K562 (cell line): ENCODE measurements around the gene CFAP251. TPM values are rescaled to one million over a fixed set of nuclear protein-coding genes. Genes with fewer than 3 reads are reported as not detected.

Experiments
- BRD4 ChIP-seq: fragments of 200-600 bp; sonication (generic); IDR thresholded peaks from 2 replicates; pipeline ENCODE4 v1.6.1; 2017; ENCODE audit warnings: inconsistent platforms
- CEBPG ChIP-seq, 3 experiments: fragments of 200-800 bp in 1 of 3; sonication (Bioruptor generic) in 1 of 3; sonication (generic) in 1 of 3; formaldehyde crosslinking in 1 of 3; IDR thresholded peaks in 2 of 3; conservative IDR thresholded peaks in 1 of 3; 2 replicates each; pipeline versions ENCODE4 v1.6.1 to v1.8.0; 2016 to 2022; ENCODE audit warnings: missing compliant biosample characterization in 2 of 3, missing genetic modification characterization in 2 of 3, mild to moderate bottlenecking in 1 of 3, missing genetic modification reagents in 1 of 3
- GTF3C2 ChIP-seq: IDR thresholded peaks from 3 replicates; pipeline ENCODE4 v1.6.1; 2011; ENCODE audit warnings: borderline replicate concordance, mild to moderate bottlenecking, moderate library complexity; ENCODE audit not compliant: insufficient read length; ENCODE audit errors: extremely low read depth
- HDAC2 ChIP-seq: fragments of 450-650 bp; IDR thresholded peaks from 2 replicates; pipeline ENCODE4 v1.6.1; 2016; ENCODE audit warnings: mild to moderate bottlenecking
- ILK ChIP-seq: fragments of 450-650 bp; IDR thresholded peaks from 2 replicates; pipeline ENCODE4 v1.6.1; 2016; ENCODE audit warnings: missing genetic modification characterization, low read depth, mild to moderate bottlenecking, missing compliant biosample characterization, moderate library complexity, borderline replicate concordance
- PATZ1 ChIP-seq: fragments of 250-450 bp; sonication (Bioruptor Pico); IDR thresholded peaks from 2 replicates; pipeline ENCODE4 v1.5.0; 2020; ENCODE audit warnings: mild to moderate bottlenecking, borderline replicate concordance
- RBBP5 ChIP-seq: fragments of 200-600 bp; sonication (generic); IDR thresholded peaks from 2 replicates; pipeline ENCODE4 v1.6.1; 2012; ENCODE audit warnings: borderline replicate concordance, mild to moderate bottlenecking, low read length, control low read depth, inconsistent platforms; ENCODE audit not compliant: insufficient read depth, poor library complexity, severe bottlenecking
- TCFL5 ChIP-seq: fragments of 250-450 bp; sonication (Bioruptor Pico); conservative IDR thresholded peaks from 2 replicates; pipeline ENCODE4 v1.6.1; 2021; ENCODE audit warnings: mild to moderate bottlenecking, moderate library complexity, matching md5 sums
- TEAD2 ChIP-seq: fragments of 450-650 bp; IDR thresholded peaks from 2 replicates; pipeline ENCODE4 v1.6.1; 2016; ENCODE audit warnings: missing genetic modification characterization, control low read depth, missing compliant biosample characterization
- ZNF589 ChIP-seq: fragments of 200-800 bp; sonication (Bioruptor generic); IDR thresholded peaks from 2 replicates; pipeline ENCODE4 v1.6.1; 2016; ENCODE audit warnings: low read depth, missing genetic modification characterization, missing compliant biosample characterization
- ZSCAN32 ChIP-seq: fragments of 450-650 bp; formaldehyde crosslinking; IDR thresholded peaks from 2 replicates; pipeline ENCODE4 v1.4.0; 2020; ENCODE audit warnings: mild to moderate bottlenecking, moderate library complexity
- polyA plus RNA-seq, 8 experiments: library from polyadenylated mRNA; depleted of rRNA in 4 of 8; stranded (reverse) in 5 of 8; unstranded in 3 of 8; fragments of >200 nt; fragmentation: Nextera tagmentation in 2 of 8; fragmentation: Illumina TruSeq in 1 of 8; extraction: Ambion mirVana in 2 of 8; extraction: Trizol in 1 of 8; gene quantifications; 2 replicates each; pipeline versions ENCODE4 v1.2.1 to v1.2.3, GENCODE V29; 2011 to 2014; ENCODE audit warnings: inconsistent platforms in 1 of 8, missing spikeins in 1 of 8
- total RNA-seq, 7 experiments: library from RNA; depleted of rRNA in 6 of 7; stranded (reverse); fragments of >200 nt in 6 of 7; fragmentation: Illumina TruSeq in 2 of 7; extraction: Trizol in 2 of 7; gene quantifications; 2 replicates each; pipeline versions ENCODE4 v1.2.1 to v1.2.3, GENCODE V29; 2011 to 2021; ENCODE audit warnings: low replicate concordance in 1 of 7
- TF ChIP-seq, protein P1 (sequence below): sonication (generic); formaldehyde crosslinking; IDR thresholded peaks from 2 replicates; pipeline ENCODE4 v1.8.0; 2023; ENCODE audit warnings: missing genetic modification reagents, mild to moderate bottlenecking, borderline replicate concordance
- TF ChIP-seq, protein P2 (sequence below): sonication (generic); formaldehyde crosslinking; IDR thresholded peaks from 2 replicates; pipeline ENCODE4 v1.8.0; 2022; ENCODE audit warnings: mild to moderate bottlenecking, low read depth, missing genetic modification reagents

CFAP251 gene
- total and polyA plus RNA-seq, 9 of the 15 experiments (the other 6 are each of a cell fraction or from before 2014, with no cell fraction given), result 16.6 to 31.0 (median 19.1) TPM

GRCh38 chr12:122023339-122024131 lies 105.1 kb downstream of the CFAP251 start (continued):
- TF ChIP-seq, protein P1, sequence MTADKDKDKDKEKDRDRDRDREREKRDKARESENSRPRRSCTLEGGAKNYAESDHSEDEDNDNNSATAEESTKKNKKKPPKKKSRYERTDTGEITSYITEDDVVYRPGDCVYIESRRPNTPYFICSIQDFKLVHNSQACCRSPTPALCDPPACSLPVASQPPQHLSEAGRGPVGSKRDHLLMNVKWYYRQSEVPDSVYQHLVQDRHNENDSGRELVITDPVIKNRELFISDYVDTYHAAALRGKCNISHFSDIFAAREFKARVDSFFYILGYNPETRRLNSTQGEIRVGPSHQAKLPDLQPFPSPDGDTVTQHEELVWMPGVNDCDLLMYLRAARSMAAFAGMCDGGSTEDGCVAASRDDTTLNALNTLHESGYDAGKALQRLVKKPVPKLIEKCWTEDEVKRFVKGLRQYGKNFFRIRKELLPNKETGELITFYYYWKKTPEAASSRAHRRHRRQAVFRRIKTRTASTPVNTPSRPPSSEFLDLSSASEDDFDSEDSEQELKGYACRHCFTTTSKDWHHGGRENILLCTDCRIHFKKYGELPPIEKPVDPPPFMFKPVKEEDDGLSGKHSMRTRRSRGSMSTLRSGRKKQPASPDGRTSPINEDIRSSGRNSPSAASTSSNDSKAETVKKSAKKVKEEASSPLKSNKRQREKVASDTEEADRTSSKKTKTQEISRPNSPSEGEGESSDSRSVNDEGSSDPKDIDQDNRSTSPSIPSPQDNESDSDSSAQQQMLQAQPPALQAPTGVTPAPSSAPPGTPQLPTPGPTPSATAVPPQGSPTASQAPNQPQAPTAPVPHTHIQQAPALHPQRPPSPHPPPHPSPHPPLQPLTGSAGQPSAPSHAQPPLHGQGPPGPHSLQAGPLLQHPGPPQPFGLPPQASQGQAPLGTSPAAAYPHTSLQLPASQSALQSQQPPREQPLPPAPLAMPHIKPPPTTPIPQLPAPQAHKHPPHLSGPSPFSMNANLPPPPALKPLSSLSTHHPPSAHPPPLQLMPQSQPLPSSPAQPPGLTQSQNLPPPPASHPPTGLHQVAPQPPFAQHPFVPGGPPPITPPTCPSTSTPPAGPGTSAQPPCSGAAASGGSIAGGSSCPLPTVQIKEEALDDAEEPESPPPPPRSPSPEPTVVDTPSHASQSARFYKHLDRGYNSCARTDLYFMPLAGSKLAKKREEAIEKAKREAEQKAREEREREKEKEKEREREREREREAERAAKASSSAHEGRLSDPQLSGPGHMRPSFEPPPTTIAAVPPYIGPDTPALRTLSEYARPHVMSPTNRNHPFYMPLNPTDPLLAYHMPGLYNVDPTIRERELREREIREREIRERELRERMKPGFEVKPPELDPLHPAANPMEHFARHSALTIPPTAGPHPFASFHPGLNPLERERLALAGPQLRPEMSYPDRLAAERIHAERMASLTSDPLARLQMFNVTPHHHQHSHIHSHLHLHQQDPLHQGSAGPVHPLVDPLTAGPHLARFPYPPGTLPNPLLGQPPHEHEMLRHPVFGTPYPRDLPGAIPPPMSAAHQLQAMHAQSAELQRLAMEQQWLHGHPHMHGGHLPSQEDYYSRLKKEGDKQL, result no peak
- TF ChIP-seq CEBPG (CRISPR knock-in tag; IDR thresholded peaks at IDR 0.05) (no peak), CEBPG (tag; conservative IDR thresholded peaks at IDR 0.05 in 1 of 2, IDR thresholded peaks at IDR 0.05 in 1 of 2) (no peak), TCFL5 (CRISPR knock-in tag) (no peak), ZSCAN32 (no peak), GTF3C2 (no peak), RBBP5 (peak; percentile 50), TEAD2 (tag) (no peak), PATZ1 (CRISPR knock-in tag) (no peak), BRD4 (no peak), ZNF589 (CRISPR knock-in tag) (no peak), HDAC2 (no peak), ILK (tag) (no peak)
- TF ChIP-seq, protein P2, sequence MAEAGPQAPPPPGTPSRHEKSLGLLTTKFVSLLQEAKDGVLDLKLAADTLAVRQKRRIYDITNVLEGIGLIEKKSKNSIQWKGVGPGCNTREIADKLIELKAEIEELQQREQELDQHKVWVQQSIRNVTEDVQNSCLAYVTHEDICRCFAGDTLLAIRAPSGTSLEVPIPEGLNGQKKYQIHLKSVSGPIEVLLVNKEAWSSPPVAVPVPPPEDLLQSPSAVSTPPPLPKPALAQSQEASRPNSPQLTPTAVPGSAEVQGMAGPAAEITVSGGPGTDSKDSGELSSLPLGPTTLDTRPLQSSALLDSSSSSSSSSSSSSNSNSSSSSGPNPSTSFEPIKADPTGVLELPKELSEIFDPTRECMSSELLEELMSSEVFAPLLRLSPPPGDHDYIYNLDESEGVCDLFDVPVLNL (CRISPR knock-in tag), result no peak
